GM18511 (cell line): ENCODE results near the gene STAT3.
A peak's percentile ranks its signal among the peaks of the same experiment; 100 is the strongest.

Source experiments
- ATAC-seq: cut with Tn5 transposase; IDR thresholded peaks from one replicate; pipeline ENCODE4 v1.9.1; 2021; ENCODE audit warnings: mild to moderate bottlenecking, moderate library complexity; ENCODE audit not compliant: unreplicated experiment

STAT3 gene

DNA sequence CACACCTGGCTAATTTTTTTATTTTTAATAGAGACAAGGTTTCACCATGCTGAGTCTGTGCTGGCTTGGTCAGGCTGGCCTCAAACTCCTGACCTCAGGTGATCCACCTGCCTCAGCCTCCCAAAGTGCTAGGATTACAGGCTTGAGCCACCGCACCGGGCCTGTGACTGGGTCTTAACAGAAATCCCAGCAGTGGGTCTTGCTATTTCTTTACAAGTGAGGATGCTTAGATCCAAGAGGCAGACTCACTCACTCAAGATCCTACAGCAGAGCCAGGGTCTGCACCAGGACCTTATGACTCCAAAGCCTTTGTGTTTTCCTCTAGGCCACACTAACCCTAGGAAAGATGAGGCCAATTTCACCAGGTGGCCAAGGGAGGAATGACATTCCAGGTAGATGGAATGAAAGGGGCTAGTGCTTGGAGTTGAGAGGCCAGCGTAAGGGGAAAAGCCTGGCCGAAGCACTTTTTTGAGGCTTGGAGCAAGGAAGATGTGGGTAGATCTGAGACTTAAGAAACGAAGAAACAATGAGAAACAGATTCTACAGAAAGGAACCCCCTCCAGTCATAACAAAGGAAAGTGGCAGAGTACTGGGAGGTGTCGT is 105.7 kb downstream of the STAT3 start:
- ATAC-seq, result no peak

DNA sequence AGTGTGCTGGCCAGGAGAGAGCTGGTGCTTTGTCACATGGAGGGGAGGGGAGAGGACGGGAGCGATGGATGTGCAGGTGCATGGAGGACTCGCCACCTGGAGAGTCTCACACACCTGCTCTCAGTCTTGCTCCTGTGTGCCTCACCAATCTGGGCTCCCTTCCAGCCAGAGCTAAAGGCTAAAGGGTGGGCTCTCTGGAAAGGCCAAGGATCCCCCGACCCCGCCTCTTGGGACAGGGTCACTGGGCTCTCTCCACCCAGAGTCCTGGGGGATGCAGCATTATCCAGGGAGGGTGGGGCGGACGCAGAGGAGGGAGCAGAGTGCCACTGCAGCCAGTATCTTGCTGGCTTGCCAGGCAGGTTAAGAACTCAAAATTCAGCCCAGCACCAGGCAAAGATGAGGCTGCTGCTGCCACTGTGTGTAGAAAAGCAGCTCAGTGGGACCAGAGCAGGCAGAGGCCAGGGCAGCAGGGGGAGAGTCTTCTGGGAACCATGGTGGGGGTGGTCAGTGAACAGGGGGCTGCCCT is 106.6 kb downstream of the STAT3 start:
- no peak for ATAC-seq

DNA sequence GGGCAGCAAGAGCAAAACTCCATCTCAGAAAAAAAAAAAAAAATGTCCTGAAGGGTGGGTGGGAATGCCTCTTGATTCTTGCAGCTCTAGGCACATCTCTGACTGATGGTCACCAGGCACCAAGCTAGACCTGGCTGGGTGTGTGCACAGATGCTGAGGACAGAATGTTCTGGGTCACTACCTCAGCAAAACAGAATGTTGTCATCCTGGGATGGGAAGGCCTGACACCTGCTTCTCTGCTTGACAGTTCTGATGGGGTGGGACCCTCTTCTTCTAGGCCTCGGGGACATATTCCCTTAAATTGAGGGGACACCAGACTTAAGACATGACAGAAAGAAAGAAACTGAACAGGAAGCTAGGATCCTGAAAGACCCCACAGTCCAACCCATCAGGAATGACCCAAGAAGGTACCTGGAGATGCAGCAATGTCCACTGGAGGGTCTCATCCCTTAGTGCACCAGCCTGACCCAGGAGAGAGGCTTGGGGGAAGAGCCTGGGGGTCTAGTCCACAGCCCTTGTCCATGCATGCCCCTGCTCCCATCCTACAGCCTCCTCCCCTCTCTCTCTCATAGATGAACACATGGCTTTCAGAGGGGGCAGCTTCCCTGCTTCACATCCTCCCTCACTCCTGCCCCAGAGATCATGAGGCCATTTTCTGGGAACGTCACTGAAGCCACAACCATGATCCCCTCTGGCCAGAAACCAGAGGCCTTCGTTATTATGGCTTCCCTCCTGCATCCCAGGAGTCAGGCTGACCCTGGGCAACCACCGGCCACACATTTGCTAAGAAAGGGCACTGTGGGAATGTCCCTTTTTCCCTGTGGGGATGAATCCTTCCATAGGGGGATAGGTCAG is 108.2 kb downstream of the STAT3 start:
- ATAC-seq, result no peak

DNA sequence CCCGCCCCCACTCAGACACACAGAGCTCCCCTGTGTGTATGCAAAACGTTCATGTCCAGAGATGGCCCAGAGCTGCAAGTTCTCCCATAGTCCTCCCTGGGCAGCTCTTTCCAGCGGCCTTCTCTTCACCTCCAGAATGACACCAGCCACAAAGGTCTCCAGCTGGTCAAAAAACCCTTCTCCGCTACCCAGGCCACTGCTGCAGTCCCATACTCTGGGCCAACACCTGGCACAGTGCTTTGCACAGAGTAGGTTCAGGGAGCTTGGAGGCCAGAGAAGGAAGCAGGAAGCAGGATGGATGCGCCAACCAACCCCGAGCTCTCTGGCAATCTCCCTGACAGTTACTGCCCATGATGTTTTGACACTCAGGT is 110.9 kb downstream of the STAT3 start:
- ATAC-seq, result no peak

DNA sequence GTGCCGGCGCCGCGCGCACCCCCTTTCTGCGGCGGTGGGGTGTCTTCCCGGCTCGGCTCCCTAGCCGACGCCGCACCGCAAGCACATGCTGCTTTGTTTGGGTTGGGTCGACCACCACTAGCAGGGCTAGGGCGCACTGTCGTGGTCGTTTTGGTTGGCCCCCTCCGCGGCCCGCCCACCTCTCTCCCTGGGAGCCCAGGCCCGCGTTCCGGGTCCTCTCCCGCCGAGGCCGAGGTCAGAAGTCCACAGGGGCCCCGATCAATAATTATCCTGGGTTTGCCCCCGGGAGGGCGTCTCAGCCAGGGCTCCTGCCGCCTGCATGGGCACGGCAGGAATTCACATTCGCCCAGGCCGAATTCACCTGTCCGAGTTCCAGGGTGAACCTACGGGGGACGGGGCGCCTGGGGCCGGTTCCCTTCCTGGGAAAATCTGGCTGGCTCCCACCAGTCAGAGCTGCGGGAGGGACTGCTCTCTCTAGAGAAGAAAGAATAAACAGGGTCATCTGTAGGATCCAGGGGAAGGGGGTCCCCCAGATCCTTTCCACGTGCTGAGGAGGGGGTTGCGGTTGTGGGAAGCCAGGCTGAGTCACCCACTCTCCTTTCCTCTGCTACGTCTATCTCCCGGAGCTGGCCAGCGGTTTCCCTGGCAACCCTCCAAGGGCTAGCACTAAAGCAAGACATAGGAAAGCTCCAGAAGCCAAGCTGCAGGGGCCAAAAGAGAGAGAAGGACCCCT is 111.5 kb downstream of the STAT3 start:
- ATAC-seq, result no peak

DNA sequence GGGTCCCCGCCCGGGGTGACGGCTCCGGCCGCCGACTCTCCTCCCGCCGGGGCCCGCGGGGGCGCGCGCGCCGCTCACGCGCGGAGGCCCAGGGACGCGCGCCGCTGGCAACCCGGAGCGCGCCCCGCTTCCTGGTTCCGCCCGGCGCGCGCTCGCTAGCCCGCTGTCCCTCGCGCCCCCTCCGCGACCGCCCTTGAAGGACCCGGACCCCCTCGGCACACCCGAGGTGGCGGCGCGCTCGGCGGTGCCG is 112.0 kb downstream of the STAT3 start, which contains the start of gene STAT5B:
STAT5B (minus strand) TSS at position 33 of the 250 bp plus-strand sequence. CDS start 44,264 bp downstream, outside the sequence.
- peak; percentile 74 for ATAC-seq

DNA sequence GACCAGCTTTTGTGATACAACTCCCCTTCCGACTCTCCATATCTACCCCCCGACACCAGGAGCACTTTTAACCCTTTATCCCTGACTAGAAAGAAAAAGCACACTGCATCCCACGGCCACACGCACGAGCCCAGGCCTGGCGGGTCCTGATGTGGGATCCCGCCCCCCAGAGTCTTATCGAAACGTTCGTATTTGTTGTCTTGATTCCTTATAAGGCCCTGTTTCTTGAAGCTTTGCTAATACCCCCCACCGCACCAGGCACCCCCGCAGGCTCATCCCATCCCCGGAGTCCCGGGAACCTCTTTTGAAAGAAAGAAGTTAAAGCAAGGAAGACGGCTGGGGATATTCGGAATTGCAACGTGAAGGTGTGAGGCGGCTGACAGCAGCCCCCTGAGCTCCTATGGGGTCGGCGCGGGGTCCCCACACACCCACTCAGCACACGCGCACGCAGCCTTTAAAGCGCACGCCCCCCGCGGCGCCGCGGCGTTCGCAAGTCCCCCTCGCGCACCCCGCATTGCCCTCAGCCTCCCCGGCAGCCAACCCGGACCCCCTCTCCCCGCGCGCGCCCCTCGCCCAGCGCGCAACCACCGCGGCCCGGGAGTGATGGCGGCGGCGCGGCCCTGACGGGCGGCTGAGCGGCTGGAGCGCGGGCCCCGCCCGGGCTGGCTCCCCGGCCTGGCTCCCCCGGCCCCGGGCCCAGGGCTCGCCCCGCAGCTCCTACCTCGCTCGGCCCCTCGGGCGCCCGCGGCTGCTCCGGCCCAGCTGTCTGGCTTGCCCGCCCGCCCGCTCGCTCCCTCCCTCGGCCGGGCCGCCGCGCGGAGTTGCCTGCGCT is 112.5 kb downstream of the STAT3 start:
- ATAC-seq, result peak; percentile 51

DNA sequence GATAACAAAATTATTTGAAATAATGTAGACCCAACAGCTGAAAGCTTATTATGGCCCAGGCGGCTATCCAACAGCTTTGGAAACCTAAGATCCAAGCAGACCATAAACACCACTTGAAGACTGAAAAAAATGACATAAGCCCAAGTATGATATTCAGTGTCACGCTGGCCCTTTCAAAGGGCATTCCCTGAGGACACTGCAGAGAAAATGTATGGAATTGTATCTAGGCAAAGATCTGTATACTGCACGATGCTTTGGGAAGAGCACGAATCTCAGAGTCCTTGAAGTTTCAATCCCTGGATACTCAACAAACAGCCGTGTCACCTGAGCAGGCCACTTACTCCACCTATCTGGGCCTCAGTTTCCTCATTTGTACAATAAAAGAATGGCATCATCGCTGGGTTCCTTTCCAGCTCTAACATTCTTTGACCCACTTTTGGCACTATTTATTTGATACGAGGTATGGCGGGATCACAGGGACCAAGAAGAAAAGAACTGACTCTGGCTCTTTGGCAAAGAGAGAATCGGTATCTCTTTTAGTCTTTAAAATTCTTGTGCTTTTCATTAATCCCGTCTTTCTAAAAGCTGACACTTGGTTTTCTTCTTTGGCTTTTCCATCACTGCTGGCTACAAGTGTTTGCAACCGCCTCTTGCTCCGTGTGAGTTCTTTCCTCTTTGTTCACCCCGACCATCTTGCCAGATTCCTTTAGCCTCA is 113.3 kb downstream of the STAT3 start:
- no peak for ATAC-seq

DNA sequence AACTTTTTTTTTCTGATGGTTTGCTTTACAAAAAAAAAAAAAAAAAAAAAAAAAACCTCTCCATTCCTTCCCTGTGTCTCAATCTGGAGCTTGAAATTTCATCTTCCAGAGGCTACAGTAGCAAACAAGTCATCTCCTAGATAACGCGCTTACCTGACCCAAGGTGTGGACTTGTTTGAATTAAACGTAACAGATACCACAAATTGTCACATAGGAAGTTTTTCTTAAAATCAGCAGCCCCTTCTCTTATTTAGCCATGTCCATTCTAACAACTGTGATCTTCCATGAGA is 114.0 kb downstream of the STAT3 start:
- ATAC-seq, result no peak

DNA sequence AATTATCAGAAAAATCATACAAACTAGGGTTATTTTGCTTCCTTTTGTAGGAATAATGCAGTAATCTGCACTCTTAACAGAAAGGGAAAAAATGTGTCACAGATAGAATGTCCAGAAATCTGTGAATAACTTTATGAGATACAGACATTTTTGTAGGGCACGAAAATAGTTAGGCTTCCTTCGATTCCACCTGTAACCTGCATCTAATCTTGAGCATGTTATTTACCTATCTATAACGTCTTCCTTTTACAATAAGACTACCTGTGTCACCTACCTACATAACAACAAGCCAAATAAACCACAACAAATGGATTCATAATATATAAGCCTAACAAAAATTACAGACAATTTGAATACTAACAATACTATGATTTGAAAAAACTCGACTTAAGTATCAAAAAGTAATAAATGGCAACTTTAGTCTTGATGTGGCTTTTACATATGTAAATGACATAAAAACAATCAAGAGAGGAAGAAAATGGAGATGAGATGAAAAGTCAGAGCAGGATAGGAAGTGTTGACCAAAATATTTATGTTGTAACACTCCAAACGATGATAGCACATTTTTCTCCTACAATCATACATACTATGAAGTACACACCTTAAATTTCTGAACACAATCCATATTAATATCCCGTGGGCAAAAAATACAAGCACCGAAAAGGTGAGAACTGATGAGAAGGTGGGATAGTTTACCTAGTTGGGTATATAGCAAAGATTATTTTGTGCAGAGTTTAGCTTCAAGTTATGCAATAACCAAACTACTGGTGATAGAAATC is 114.6 kb downstream of the STAT3 start:
- no peak for ATAC-seq

DNA sequence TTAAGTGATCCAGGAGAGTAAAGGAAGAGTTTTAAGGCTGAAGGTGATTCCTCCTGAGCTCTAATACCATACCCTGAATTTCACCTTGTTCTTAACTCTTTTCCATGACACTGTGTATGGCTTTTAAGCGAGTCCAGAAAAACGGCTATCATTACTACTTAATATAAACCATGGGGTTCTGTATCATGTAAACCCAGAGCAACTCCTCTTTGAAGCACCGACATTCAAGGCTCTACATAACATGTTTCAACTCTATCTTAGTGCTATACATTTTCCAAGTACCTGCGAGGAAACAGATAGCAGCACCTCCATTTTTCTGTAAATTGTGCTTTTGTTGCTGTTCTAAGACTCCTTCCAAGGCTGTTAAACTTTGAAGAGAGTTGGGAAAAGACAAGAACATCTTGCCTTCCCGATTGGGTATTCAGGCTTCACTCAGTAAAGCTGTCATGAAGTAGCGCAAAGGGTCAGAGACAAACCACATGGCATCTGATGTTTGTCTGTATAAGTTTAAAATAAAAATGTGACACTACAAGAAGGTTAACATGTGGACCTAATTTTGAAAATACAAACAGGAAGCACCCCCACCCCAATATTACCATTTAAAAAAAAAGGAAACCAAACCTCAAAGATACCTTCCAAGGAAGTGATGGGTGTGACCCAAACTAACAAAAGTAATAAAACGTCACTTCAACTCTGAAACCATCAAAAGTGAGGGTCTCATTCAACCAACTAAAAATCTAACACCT is 115.9 kb downstream of the STAT3 start:
- no peak for ATAC-seq

DNA sequence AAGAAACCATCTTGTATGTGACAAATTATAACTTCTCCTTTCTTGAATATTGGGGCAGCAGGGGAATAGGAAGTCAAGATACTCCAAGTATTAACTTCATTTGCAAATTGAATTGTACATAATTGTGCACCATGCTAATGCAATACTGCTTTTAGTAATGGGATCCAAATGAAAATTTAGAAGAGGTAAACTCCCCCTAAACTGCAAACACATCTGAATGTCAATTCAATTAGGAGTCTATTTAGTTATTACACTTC is 116.5 kb downstream of the STAT3 start:
- ATAC-seq, result no peak

DNA sequence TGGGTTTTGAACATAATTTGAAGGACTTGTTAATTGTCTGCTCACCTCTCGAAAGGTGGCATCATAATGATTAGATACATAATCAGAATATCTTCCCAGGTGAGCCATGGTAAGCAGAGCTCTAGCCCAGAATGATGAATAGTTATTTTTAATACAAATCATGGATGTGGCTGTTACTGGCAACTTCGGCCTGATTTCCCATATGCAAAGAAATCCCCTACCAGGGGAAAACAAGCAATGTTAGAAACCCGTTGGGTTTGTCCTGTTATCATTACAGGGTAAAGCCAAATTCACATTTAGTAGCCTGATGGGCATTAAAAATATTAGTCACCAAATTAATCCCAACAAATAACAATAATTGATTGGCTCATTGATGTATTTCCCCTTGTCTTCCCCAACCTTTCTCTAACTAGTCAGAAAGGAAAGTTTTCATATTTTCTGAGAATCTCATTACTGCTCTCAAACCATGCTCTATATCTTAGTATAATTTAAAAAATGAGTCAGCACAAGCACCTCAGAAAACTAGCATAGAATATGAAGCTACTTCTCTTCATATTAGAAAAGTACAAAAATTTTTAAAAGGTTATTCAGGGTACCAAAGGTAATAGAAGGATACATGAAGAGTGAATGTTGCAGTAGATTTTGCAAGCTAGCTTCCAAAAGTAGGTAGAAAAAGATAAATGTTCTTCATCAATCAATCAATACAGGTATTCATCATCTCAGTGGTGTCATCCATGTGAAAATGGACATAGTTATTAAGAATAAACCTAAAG is 117.0 kb downstream of the STAT3 start:
- ATAC-seq, result no peak

DNA sequence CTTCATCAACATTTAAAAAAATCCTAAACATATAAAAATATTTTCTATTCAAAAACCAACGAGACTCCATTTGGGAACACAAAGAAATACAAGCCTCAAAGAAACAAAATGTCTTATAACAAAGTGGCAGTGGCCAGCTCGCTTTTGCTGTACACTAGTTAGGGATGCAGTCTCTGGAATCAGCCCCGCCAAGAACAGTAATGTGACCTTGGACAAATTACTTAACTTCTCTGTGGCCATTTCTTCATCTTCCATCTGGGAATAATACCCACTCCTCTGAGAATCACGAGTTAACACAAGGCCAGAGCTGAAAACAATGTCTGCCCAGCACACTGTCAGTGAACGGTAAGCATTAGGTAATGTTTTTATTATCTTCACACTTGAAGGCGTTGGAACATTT is 117.6 kb downstream of the STAT3 start:
- ATAC-seq, result no peak

DNA sequence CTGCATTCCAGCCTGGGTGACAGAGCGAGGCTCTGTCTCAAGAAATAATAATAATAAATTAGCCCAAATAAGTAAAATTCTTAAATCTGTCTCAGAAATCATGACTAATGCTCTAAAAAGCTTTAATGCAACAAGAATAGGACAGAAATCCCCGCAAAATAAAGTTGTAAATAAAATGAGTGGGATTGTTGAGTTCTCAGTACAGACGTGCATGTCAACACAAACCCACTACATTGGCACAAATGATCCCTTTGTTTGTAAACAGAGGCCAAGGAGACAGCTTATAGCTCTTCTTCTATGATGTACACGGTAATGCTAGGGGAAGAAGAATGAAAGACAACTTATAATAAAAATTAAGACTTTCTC is 118.1 kb downstream of the STAT3 start:
- ATAC-seq, result no peak

DNA sequence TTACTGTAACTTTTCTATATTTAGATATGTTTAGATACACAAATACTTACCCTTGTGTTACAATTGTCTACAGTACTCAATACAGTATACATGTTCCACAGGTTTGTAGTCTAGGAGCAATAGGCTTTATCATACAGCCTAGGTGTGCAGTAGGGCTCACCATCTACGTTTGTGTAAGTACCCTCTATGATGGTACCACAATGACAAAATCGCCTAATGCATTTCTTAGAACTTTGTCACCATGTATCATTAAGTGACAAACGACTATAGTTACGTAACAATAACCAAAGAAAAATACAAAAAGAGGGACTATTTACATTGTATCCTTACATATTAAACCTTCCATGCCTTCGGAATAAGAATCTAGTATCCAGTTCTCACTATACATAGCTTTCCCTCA is 120.0 kb downstream of the STAT3 start:
- no peak for ATAC-seq

DNA sequence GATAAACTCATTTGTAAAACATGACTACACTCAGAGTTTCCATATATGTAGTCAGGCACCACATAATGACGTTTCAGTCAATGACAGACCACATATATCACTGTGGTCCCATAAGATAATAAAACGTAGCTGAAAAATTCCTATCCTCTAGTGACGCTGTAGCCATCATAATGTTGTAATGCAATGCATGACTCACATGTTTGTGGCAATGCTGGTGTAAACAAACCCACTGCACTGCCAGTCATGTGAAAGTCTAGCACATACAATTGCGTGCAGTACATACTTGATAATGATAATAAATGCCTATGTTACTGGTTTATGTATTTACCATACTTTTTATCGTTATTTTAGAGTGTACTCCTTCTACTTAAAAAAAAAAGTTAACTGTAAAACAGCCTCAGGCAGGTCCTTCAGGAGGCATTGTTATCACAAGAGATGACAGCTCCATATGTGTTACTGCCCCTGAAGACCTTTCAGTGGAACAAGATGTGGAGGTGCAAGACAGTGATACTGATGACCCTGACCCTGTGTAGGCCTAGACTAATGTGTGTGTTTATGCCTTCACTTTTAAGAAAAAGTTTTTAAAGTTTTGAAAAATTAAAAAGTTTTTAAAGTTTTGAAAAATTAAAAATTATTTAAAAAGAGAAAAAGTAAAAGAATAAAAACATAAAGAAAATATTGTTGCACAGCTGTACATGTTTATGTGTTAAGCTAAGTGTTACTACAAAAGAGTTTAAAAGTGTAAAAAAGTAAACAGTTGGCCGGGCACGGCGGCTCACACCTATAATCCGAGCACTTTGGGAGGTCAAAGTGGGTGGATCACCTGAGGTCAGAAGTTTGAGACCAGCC is 121.1 kb downstream of the STAT3 start:
- ATAC-seq, result no peak

DNA sequence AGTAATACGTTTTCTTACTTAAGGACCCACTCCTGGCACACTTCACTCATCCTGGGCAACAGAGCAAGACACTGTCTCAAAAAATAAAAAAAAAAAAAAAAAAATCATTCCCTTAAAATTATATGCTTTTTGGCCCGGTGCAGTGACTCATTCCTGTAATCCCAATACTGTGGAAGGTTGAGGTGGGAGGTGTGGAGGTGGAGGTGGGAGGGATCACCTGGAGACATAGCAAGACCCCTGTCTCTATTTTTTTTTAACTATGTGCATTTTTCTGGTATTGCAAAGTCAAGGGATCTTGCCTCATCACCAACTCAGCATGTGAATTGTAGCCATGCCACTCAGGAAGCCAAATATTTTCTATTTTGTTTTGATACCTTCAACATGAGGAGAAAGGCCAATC is 121.8 kb downstream of the STAT3 start:
- ATAC-seq, result no peak
